ENCODE results near the gene B4GALT5. TPM values are rescaled to one million over a fixed set of nuclear protein-coding genes. Genes with fewer than 3 reads are reported as not detected.

B4GALT5 gene
- polyA plus RNA-seq, 4 donors, result 43.9 to 49.4 (median 47.7) TPM

DNA sequence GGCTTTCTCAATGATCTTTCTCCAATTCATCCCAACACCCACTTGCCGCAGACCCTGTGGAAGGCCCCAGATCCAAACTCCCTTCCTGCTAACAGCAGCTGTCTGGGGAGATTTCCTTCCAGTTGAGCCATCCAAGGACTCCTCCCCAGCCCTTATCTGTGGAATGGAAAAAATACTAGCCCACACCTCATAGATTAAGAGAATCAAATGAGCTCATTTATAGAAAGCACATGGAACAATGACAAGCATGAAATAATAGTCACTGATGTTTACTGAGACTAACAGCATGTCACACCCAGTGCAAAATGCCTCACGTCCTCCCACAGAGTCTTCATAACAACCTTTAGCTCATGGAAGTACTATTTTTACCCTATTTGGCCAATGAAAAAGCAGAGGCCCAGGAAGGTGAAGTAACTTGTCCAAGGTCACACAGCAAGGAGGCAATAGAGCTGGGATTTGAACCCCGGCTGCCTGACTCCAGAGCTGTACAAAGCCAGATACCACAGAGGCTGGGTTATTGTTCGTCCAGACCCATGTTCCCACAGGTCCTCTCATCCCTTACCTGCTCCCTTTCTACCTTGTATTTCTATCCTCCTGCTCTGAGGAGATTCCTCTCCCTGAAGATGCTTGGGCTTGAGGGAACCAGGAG, 122.3 kb downstream of the B4GALT5 start:
- DNase-seq (ENCODE audit: low read depth in 4 of 4, low spot score in 2 of 4), result no peak

DNA sequence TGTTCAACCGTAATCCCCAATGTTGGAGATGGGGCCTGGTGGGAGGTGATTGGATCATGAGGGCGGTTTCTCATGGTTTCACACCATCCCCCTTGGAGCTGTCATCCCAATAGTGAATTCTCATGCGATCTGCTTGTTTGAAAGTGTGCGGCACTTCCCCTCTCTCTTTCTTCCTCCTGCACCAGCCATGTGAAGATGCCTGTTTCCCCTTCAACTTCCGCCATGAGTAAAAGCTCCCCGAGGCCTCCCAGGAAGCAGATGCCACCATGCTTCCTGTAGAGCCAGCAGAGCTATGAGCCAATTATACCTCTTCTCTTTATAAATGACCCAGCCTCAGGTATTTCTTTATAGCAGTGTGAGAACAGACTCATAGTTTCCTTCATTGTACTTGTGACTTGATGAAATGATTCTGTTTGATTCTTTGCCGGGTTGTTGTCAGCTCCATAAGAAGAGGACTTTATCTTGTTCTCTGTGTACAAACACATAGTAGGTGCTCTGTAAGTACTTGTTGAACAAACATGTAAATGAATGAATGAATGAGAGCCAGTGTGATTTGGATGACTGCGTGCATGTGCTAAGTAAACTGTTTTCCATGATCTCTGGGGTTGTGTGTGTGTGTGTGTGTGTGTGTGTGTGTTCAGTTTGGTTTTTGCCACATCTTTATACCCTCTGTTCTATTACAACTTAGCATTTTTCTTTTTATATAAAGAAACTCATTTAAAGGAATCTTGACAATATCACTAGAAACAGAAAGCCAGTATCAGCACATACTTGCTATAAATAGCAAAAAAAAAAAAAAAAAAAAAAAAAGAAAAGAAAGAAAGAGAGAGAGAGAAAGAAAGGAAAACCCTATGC, 123.3 kb downstream of the B4GALT5 start:
- DNase-seq (ENCODE audit: low read depth in 4 of 4, low spot score in 2 of 4), result no peak

DNA sequence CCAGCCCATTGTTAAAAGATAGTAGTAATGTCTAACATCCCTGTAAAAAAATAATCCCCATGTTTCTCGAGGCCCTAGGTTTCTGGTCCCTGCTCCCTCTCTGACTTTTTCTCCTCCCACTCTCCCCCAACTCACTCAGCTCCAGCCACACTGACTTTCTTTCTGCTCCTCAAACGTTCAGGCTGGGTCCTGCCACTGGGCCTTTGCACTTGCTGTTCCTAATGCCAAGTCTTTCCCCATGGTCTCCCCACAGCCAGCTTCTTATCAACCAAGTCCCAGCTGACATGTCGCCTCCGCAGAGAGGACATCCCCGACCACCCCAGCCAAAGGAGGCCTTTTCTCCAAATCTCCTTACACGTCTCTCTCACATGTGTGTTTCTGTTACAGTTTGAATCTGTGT, 123.9 kb downstream of the B4GALT5 start:
- no peak for DNase-seq (ENCODE audit: low read depth in 4 of 4, low spot score in 2 of 4)

DNA sequence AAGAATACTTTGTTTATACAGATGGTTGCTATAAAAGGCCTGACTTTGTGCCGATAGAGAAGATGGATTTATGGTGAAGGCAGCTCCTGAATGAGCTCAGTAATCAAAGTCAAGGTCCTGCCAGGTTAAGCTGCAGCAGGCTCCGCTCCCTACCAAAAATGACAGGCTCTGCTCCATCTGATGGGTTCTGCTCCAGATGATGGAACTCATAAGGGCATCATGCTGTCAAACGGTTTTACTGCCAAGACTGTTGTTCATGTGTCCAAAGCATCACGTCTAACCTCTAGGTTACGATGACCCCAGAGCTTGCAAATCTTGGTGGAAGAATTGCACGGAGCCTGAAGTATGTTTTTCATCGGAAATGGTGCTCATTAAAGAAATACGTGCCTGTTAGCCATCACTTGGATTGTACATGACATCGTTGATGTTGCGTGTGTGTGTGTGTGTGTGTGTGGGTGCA, 126.5 kb downstream of the B4GALT5 start:
- DNase-seq (ENCODE audit: low read depth in 4 of 4, low spot score in 2 of 4), result peak in 3 of 4 donors; percentile 75 to 83 (median 76)

DNA sequence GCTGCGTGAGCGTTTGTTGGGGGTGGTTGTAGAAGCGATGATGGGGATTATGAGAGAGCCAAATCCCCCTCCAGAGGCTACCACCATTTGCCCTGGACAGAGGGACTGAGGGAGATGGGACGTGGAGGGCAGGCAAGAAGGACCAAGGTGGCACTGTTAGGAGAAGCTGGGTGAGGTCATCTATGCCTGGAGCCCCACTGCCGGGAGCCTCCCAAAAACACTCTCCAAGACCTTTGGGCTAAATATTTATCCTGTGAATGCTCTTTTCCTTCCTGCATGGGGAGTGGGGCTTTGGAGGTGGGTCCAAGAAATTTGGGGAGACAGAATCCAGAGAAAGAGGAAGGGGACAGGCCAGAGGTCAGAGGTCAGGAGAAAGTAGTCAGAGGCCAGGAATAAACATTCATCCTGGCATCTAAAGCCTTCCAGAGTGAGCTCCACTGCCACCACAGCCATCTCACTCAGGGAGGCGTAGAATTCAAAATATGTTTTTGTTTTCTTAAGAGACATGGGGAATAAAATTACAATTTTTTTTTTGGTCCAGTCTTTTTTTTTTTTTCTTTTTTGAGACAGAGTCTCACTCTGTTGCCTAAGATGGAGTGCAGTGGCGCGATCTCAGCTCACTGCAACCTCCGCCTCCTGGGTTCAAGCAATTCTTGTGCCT, 128.0 kb downstream of the B4GALT5 start:
- no peak for DNase-seq (ENCODE audit: low read depth in 4 of 4, low spot score in 2 of 4)

DNA sequence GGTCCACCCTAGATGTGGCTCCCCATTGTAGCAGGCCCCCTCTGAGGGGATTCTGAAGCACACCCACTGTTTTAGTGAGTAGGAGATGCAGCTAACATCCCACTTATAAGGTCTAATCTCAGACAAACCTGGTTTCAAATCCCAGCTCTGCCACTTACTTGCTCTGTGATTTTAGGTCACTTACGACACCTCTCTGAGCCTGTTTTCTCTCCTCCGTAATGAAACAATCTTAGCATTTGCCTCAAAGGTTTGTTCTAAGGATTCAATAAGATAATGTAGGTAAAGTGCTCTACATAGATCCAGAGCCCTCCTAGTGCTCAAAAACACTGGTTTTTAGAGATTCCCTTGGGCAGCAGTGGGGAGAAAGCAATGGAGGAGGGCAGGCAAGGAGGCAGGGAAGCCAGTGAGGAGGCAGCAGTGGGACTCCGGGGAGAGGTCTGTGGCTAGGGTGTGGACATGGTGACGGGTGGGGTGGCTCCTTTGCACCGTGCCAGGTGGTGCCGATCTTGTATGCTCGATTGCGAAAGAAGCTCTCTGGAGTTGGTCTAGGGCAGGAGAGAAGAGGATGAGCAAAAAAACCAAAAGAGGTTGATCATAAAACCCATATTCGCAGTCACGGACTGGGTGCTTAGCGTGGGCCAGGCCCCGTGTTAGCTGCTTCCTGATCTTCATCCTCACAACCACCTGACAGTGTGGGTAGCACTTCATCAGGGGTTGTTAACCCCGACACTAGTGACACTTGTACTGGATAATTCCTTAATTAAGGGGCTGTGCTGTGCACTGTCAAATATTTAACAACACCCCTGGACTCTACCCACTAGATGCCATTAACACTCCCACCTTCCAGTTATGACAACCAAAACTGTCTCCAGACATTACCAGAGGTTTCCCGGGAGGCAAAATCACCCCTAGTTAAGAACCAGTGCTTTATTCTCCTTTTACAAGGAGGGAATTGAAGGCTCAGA, 129.0 kb downstream of the B4GALT5 start:
- no peak for DNase-seq (ENCODE audit: low read depth in 4 of 4, low spot score in 2 of 4)

DNA sequence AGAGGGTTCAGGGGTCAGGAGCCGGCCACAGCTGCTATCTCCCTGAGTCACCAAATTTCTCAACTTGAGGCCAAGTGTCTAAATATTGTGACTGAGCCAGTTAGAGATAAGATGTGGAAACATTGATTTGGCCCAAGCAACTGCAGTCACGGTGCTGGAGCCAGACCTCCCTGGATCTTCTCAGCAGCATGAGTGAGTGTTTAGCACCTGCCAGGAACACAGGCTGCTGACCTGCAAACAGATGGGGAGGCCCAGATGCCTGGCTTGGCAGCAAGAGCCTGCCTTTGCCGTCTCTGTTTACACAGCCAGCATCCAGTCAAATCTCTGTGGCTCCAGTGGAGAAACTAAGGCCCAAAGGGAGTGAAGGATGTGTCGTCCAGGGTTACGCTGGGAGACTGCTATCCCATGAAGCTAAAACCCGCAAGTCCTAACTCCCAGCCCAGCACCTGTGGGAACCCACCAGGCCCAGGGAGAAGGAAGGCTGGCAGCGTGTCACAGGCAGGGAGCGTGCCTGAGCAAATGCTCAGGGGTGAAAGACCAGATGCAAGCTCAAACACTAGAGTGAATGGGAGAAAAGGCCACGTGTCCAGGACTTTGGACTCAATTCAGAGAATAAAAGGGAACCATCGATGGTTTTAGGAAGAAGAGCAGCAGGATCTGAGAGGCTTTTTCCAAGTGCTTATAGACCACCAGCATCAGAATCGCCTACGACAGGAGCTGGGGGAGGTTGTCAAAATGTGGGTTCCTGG, 129.8 kb downstream of the B4GALT5 start:
- no peak for DNase-seq (ENCODE audit: low read depth in 4 of 4, low spot score in 2 of 4)

DNA sequence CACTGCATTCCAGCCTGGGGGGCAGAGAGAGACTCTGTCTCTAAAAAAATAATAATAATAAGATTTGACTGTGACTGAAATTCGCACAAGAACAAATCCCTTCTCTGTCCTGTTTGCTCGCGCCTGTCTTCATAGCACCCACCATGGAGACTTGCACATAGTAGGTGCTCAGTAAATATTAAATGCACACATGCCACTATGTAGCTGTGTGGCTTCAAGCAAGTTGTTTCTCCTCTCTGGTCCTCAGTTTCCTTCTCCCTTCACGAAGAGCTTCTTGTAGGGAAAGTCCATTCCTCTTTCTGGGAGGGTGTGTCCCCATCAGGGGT, 130.4 kb downstream of the B4GALT5 start:
- no peak for DNase-seq (ENCODE audit: low read depth in 4 of 4, low spot score in 2 of 4)

Other genes with a start within 250 kb of the B4GALT5 start
- 1 to 10 TPM in 1 of 4 donors, under 1 TPM in 3; 0.47 to 1.1 (median 0.70) TPM for gene KCNB1, start 231.2 kb downstream of the B4GALT5 start, polyA plus RNA-seq (ENCODE audit: insufficient read length in 4 of 4)
- 10 to 100 TPM; 30.8 to 42.9 (median 33.3) TPM for gene PTGIS, start 145.7 kb downstream of the B4GALT5 start, polyA plus RNA-seq (ENCODE audit: insufficient read length in 4 of 4)
- 10 to 100 TPM in 2 of 4 donors, 1 to 10 TPM in 2; 7.5 to 12.0 (median 9.8) TPM for gene SLC9A8, start 99.0 kb upstream of the B4GALT5 start, polyA plus RNA-seq (ENCODE audit: insufficient read length in 4 of 4)
- gene SPATA2, start 201.7 kb upstream of the B4GALT5 start, polyA plus RNA-seq (ENCODE audit: insufficient read length in 4 of 4), result 10 to 100 TPM in 2 of 4 donors, 1 to 10 TPM in 2; 8.8 to 12.1 (median 10.8) TPM
- 10 to 100 TPM; 61.8 to 82.3 (median 73.8) TPM for gene RNF114, start 222.5 kb upstream of the B4GALT5 start, polyA plus RNA-seq (ENCODE audit: insufficient read length in 4 of 4)